KBM-7 (cell line): ENCODE data around the gene BACE1-AS.
"Not testable (repeated sequence)": the region's sequence is repeated elsewhere in the genome, so short reads cannot be mapped to it uniquely, and the experiment has no call there.

ENCODE experiments used
- DNase-seq: peaks from one replicate; pipeline ENCODE4 v3.0.0-alpha.2; 2015
- in situ Hi-C: fragments of 300-500 bp; cut with MboI; formaldehyde crosslinking; loops from 2 replicates; pipeline ENCODE4 v1.14.3; 2020; ENCODE audit warnings: low sequenced_read_pairs, low pct_unique_long_range_greater_than_20kb, mixed read lengths

The BACE1-AS gene

GRCh38 chr11:117315285-117316196, 24.4 kb downstream of the BACE1-AS start:
- DNase-seq = no peak
- in situ Hi-C loops = no loop called here

GRCh38 chr11:117316197-117316961, 25.2 kb downstream of the BACE1-AS start, which contains the start of gene BACE1:
TSS of gene BACE1 (minus strand) at chr11:117316256. CDS start at chr11:117315795, 461 bp downstream.
- DNase-seq = peak; percentile 84
- in situ Hi-C loops = no loop called here

GRCh38 chr11:117318738-117319137, 27.6 kb downstream of the BACE1-AS start:
- no peak for DNase-seq
- in situ Hi-C loops = no loop called here

- in situ Hi-C loops = no loop called here
- DNase-seq = no peak
Observed at GRCh38 chr11:117319214-117319840, 28.2 kb downstream of the BACE1-AS start.

GRCh38 chr11:117327255-117327566, 36.1 kb downstream of the BACE1-AS start:
- DNase-seq, in situ Hi-C loops: not testable (repeated sequence)

GRCh38 chr11:117327567-117328374, 36.6 kb downstream of the BACE1-AS start, which contains the start of gene CEP164:
TSS of gene CEP164 (plus strand) at chr11:117327854. CDS start at chr11:117338587, 10,733 bp downstream.
- in situ Hi-C loops = no loop called here
- DNase-seq = peak; percentile 94

- in situ Hi-C loops = no loop called here
- no peak for DNase-seq
Observed at GRCh38 chr11:117328375-117329010, 37.3 kb downstream of the BACE1-AS start.

- no peak for DNase-seq
- in situ Hi-C loops = no loop called here
Observed at GRCh38 chr11:117332843-117333242, 41.7 kb downstream of the BACE1-AS start.

- DNase-seq = no peak
Observed at GRCh38 chr11:117333917-117334316, 42.8 kb downstream of the BACE1-AS start.

GRCh38 chr11:117334896-117335295, 43.8 kb downstream of the BACE1-AS start:
- DNase-seq = no peak
- in situ Hi-C loops = no loop called here

More at GRCh38 chr11:117333917-117334316, 42.8 kb downstream of the BACE1-AS start:
- in situ Hi-C loops = no loop called here

GRCh38 chr11:117335399-117335798, 44.3 kb downstream of the BACE1-AS start:
- in situ Hi-C loops = no loop called here
- DNase-seq = no peak

GRCh38 chr11:117337076-117337475, 45.9 kb downstream of the BACE1-AS start:
- DNase-seq = no peak
- in situ Hi-C loops = no loop called here
